ENCODE data around the gene CDC7.
"Not testable (repeated sequence)": the region's sequence is repeated elsewhere in the genome, so short reads cannot be mapped to it uniquely, and the experiment has no call there.

Gene CDC7

GRCh38 chr1:91500756-91501522, at the start of gene CDC7:
Gene CDC7 (plus strand): TSS chr1:91500851. CDS start chr1:91501717, 866 bp downstream.
- DNase-seq (ENCODE audit: low spot score) = peak; percentile 97

GRCh38 chr1:91454136-91454535, 46.5 kb upstream of the CDC7 start:
- no peak for DNase-seq (ENCODE audit: low spot score)

GRCh38 chr1:91455334-91455733, 45.3 kb upstream of the CDC7 start:
- DNase-seq (ENCODE audit: low spot score) = no peak

GRCh38 chr1:91455896-91456295, 44.8 kb upstream of the CDC7 start:
- no peak for DNase-seq (ENCODE audit: low spot score)

- not testable (repeated sequence) for DNase-seq (ENCODE audit: low spot score)
These were observed 35.3 kb upstream of the CDC7 start for GRCh38 chr1:91465350-91465749.

- DNase-seq (ENCODE audit: low spot score) = no peak
These were observed 24.0 kb upstream of the CDC7 start for GRCh38 chr1:91476533-91477217.

- DNase-seq (ENCODE audit: low spot score) = no peak
These were observed 13.2 kb upstream of the CDC7 start for GRCh38 chr1:91487469-91487868.

GRCh38 chr1:91490501-91490900, 10.2 kb upstream of the CDC7 start:
- no peak for DNase-seq (ENCODE audit: low spot score)

GRCh38 chr1:91498035-91498434, 2.6 kb upstream of the CDC7 start:
- DNase-seq (ENCODE audit: low spot score) = no peak

GRCh38 chr1:91498498-91499245, 2.0 kb upstream of the CDC7 start:
- DNase-seq (ENCODE audit: low spot score) = no peak

- DNase-seq (ENCODE audit: low spot score) = no peak
These were observed 1.3 kb upstream of the CDC7 start for GRCh38 chr1:91499346-91499745.

GRCh38 chr1:91499904-91500755, 521 bp upstream of the CDC7 start:
- DNase-seq (ENCODE audit: low spot score) = no peak

- peak; percentile 41 for DNase-seq (ENCODE audit: low spot score)
These were observed 836 bp downstream of the CDC7 start for GRCh38 chr1:91501523-91501851.

GRCh38 chr1:91501971-91502671, 1.5 kb downstream of the CDC7 start:
- no peak for DNase-seq (ENCODE audit: low spot score)

- no peak for DNase-seq (ENCODE audit: low spot score)
These were observed 2.1 kb downstream of the CDC7 start for GRCh38 chr1:91502672-91503184.

GRCh38 chr1:91503332-91503900, 2.8 kb downstream of the CDC7 start:
- DNase-seq (ENCODE audit: low spot score) = no peak

- no peak for DNase-seq (ENCODE audit: low spot score)
These were observed 3.4 kb downstream of the CDC7 start for GRCh38 chr1:91503975-91504530.

- DNase-seq (ENCODE audit: low spot score) = no peak
These were observed 4.4 kb downstream of the CDC7 start for GRCh38 chr1:91505086-91505485.

GRCh38 chr1:91506071-91506470, 5.4 kb downstream of the CDC7 start:
- no peak for DNase-seq (ENCODE audit: low spot score)

GRCh38 chr1:91507328-91507727, 6.7 kb downstream of the CDC7 start:
- no peak for DNase-seq (ENCODE audit: low spot score)

GRCh38 chr1:91510754-91511153, 10.1 kb downstream of the CDC7 start:
- DNase-seq (ENCODE audit: low spot score) = no peak
